ENCODE results near the gene DLX2.

The DLX2 gene

DNA sequence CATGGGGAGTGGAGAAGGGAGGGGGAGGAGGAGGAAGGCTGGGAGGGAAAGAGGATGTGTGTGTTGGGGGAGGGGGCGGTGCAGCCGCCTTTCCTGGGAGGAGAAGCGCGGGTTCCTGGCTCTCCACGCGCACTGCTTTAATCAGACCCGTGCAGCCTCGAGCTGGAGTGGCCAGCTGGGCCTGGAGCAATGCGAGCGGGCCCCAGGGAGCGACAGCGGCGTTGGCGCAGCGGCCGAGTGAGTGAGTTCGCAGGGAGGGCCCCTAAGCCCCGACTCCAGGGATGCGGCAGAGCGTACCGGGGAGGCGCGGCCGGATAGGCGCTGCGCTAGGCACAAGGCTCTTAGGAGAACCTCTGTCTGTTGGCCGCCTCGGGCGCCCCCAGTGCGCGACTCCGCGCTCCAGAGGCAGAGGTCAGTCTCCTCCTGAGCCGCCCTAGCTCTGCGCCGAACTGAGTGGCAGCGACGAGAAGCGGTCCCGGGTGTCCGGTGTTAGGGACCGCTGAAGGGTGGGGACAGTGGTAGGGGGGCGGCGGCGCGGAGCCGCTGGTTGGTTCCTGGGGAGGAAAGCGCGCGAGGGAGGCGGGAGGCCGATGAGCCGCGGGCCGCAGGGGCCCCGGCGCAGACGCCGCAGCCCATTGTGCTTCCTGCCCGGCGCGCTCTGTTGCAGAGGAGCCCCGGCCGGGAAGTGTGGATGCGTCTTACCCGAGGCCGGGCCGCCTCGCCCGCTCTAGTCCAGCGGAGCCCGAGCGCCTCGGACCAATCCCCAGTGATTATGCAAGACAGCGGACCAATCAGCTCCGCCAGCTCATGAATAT, 17.8 kb downstream of the DLX2 start:
- TF ChIP-seq, protein P1, sequence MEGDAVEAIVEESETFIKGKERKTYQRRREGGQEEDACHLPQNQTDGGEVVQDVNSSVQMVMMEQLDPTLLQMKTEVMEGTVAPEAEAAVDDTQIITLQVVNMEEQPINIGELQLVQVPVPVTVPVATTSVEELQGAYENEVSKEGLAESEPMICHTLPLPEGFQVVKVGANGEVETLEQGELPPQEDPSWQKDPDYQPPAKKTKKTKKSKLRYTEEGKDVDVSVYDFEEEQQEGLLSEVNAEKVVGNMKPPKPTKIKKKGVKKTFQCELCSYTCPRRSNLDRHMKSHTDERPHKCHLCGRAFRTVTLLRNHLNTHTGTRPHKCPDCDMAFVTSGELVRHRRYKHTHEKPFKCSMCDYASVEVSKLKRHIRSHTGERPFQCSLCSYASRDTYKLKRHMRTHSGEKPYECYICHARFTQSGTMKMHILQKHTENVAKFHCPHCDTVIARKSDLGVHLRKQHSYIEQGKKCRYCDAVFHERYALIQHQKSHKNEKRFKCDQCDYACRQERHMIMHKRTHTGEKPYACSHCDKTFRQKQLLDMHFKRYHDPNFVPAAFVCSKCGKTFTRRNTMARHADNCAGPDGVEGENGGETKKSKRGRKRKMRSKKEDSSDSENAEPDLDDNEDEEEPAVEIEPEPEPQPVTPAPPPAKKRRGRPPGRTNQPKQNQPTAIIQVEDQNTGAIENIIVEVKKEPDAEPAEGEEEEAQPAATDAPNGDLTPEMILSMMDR (IDR thresholded peaks at IDR 0.05; ENCODE audit: insufficient read depth, low read depth, low read length, missing control alignments): no peak
- DNase-seq (ENCODE audit: low read depth): peak; percentile 92
- peak overlapping the region; percentile 60 for H3K4me3 ChIP-seq (ENCODE audit: low read depth, low read length)

DNA sequence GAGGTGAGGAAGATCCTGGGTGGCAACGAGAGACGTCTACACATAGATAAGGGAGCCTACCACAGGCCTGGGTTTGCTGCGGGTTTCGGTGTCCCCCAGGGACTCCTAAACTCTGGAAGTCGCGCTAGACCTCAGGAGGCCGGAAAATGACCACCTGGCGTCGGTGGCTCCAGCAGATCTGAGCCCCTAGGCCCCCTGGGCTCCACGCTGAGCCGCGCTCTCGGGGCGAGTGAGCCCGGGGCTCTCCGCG, 18.4 kb downstream of the DLX2 start:
- TF ChIP-seq, protein P1 (IDR thresholded peaks at IDR 0.05; ENCODE audit: insufficient read depth, low read depth, low read length, missing control alignments): no peak
- no peak for DNase-seq (ENCODE audit: low read depth)
- peak overlapping the region; percentile 60 for H3K4me3 ChIP-seq (ENCODE audit: low read depth, low read length)

DNA sequence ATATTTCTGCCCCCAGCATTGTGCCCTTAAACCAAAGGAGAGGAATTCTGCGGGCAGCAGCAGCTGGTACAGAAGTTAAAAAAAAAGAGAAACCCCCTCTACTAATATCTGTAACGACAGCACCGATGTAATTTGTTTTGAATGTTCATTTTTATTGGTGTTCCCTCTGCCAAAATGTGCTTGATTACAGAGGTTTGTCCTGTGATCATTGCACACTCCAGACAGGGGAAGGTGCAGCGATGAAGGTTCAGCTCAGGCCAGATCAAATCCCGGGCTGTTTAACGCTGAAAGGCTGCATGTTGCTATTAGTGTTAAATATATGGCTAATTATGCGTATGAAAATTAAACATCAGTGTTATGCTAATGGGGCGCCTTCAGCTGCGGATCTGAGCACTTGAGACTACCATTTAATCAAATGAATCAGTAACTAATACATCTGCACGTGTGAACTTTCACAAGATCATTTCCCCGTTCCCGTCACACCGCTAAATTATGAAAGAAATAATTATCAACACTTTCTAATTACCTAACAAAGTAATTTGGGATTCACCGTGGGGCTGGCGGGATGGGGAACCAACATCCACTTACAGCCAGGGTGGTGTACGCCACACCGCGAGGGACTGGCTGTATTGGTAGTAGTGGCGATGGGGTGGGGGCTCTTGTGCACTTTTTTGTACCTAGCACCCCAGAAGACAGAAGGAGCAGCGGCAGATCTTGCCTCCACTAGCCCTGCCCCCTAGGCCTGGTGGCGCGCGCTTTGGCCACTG, 18.9 kb downstream of the DLX2 start:
- H3K4me3 ChIP-seq (ENCODE audit: low read depth, low read length): 0 out of 2 replicates have a peak overlapping the region, but pooled peaks have one; percentile 6
- TF ChIP-seq, protein P1 (IDR thresholded peaks at IDR 0.05; ENCODE audit: insufficient read depth, low read depth, low read length, missing control alignments): no peak
- no peak for DNase-seq (ENCODE audit: low read depth)

DNA sequence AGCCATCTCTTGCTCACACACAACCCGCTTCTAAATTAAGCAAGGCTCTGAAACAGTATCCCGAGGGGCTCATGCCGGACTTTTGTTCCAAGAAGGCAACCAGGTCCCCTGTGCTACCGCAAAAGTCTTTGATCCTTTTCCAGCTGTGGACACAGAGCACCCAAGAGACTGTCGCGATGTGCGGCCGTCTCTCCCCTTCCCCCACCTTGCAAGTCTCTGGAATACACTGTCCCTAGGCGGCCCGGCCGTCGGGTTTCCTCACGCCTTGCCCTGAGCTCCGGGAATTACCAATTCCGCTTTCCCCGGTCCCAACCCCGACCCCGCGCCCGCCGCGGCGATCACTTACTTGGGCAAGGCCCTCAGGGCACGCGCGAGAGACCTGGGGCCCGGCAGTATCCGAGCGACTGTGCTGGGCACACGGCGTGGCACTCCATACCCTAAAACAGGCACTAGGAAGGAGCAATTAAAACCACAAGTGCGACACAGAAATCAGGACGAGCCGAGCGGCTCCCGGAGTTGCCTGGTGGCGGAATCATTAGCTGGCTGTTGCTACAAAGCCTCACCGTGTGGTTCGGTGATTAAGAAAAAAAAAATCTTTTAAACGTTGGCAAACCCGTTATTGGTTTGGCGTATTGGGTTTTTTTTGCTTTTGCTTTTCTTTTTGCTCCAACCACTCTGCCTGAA, 19.6 kb downstream of the DLX2 start:
- TF ChIP-seq, protein P1 (IDR thresholded peaks at IDR 0.05; ENCODE audit: insufficient read depth, low read depth, low read length, missing control alignments): no peak
- no peak for DNase-seq (ENCODE audit: low read depth)
- 0 out of 2 replicates have a peak overlapping the region, but pooled peaks have one; percentile 6 for H3K4me3 ChIP-seq (ENCODE audit: low read depth, low read length)

DNA sequence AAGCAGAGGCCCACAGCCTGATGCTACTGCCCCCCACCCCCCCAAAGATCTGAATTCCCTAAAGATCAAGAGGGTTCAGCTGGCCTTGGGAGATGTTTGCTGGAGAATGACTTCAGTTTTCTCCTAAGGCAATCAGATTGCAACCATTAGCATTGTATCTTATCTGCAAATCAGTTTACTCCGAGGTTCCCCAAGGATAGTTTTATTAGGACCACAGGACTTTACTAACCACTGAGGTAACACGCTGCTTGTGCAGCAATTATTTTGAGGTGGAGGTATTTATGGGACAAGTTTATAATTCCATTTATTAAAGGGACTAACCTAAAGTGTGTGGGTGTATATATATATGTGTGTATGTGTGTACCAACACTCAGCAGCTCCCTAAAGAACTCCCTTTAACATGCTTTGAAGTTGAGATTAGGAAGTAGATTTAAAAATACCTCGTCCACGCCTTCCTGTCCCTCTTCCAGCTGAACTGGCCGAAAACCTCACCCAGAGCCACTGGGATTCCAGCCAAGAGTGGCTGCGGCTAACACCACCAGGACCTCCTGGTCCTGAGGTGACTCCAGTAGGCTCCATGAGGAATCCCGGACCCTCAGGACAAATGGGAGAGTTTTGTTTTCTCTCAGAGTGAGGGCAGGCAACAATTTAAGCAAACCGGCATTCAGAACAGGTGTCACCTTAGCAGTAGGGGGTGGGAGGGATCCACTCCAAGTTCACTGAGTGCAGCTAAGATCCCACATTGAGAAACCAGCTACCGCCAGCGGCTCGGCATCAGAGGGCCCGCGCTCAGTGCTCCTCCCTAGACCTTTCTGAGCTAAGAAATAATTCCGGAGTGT, 20.4 kb downstream of the DLX2 start:
- TF ChIP-seq, protein P1 (IDR thresholded peaks at IDR 0.05; ENCODE audit: insufficient read depth, low read depth, low read length, missing control alignments): no peak
- no peak for DNase-seq (ENCODE audit: low read depth)
- no peak overlapping the region for H3K4me3 ChIP-seq (ENCODE audit: low read depth, low read length)
